Osteoblast (primary cell): ENCODE measurements around the gene KIF14. TPM values are rescaled to one million over a fixed set of nuclear protein-coding genes. Genes with fewer than 3 reads are reported as not detected.

ENCODE experiments used
- DNase-seq: peaks from one replicate; pipeline ENCODE4 v3.0.0; 2011; ENCODE audit warnings: low spot score, mixed read lengths; ENCODE audit not compliant: insufficient read length; ENCODE audit errors: missing footprints
- H2AFZ ChIP-seq: 2 replicates; pipeline ENCODE4 v1.6.0; 2011; ENCODE audit warnings: mild to moderate bottlenecking, low read length
- H3K27ac ChIP-seq: 2 replicates; pipeline ENCODE4 v1.5.1; 2011; ENCODE audit warnings: mild to moderate bottlenecking, low read depth, low read length, moderate library complexity
- H3K27me3 ChIP-seq: 2 replicates; pipeline ENCODE4 v1.6.0; 2012; ENCODE audit warnings: mild to moderate bottlenecking, control low read depth, inconsistent platforms, low read length, moderate library complexity; ENCODE audit not compliant: insufficient read depth
- H3K36me3 ChIP-seq: 2 replicates; pipeline ENCODE4 v1.5.1; 2011; ENCODE audit warnings: mild to moderate bottlenecking, low read length, control low read depth, moderate library complexity; ENCODE audit not compliant: insufficient read depth
- H3K4me1 ChIP-seq: 2 replicates; pipeline ENCODE4 v1.5.1; 2011; ENCODE audit warnings: mild to moderate bottlenecking, low read length, control low read depth, moderate library complexity; ENCODE audit not compliant: insufficient read depth
- H3K4me2 ChIP-seq: 2 replicates; pipeline ENCODE4 v1.6.0; 2011; ENCODE audit warnings: mild to moderate bottlenecking, low read length; ENCODE audit not compliant: insufficient read depth
- H3K4me3 ChIP-seq: fragments of 200-600 bp; sonication (generic); 3 replicates; pipeline ENCODE4 v1.5.1; 2012; ENCODE audit warnings: mild to moderate bottlenecking, low read length, inconsistent platforms; ENCODE audit not compliant: insufficient read depth
- H3K79me2 ChIP-seq: 2 replicates; pipeline ENCODE4 v1.6.0; 2012; ENCODE audit warnings: mild to moderate bottlenecking, low read length, control low read depth, inconsistent platforms; ENCODE audit not compliant: insufficient read depth
- H3K9me3 ChIP-seq: 2 replicates; pipeline ENCODE4 v1.5.1; 2011; ENCODE audit warnings: low read depth, low read length, control low read depth
- H4K20me1 ChIP-seq: 2 replicates; pipeline ENCODE4 v1.6.0; 2012; ENCODE audit warnings: mild to moderate bottlenecking, low read length, control low read depth; ENCODE audit not compliant: insufficient read depth
- CTCF ChIP-seq: IDR thresholded peaks from 2 replicates; pipeline ENCODE4 v1.5.1; 2011; ENCODE audit warnings: mild to moderate bottlenecking, low read depth, low read length, moderate library complexity; ENCODE audit errors: extremely low read depth
- total RNA-seq: library from RNA; depleted of rRNA; stranded (reverse); fragments of >200 nt; gene quantifications from 2 replicates; pipeline ENCODE4 v1.2.3, GENCODE V29; 2012

Gene KIF14
- total RNA-seq, 1 donor: 1.8 TPM

DNA sequence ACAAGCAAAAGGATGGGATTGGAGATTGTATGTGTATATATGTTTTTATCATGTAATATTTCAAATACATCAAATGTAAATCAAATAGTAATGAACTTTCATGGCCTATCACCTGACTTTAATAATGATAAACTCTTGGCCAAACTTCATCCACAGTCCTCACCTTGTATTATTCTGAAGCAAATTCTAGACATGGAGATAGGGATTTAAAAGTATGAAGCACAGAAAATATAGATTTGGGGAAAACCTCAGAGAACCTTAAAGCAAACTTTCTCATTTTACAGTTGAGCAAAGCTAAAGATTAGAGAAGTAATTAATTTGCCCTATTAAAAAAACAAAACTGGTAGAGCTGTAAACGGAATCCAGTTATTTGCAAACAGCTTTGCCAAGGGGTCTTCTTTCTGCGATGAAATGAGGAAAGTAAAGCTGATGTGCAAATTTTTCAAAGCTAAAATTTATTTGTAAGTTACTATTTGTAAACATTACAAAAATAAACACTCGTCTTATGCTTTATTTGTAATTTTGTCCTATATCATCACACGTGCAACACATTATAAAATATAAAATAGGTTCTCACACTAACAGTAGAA, 19.9 kb upstream of the KIF14 start:
- Histone ChIP-seq H3K9me3 (no peaks in the 10 kb centered on the region), H3K4me1 (peaks cover 10% of the 10 kb centered on the region), H2AFZ (peak overlapping the region; percentile 38), H3K27ac (peak overlapping the region; percentile 87), H3K4me2 (peak overlapping the region; percentile 37), H3K4me3 (no peak overlapping the region), H3K36me3 (no peaks in the 10 kb centered on the region), H4K20me1 (no peaks in the 10 kb centered on the region), H3K79me2 (no peaks in the 10 kb centered on the region), H3K27me3 (no peaks in the 10 kb centered on the region)
- DNase-seq: no peak
- no peak for TF ChIP-seq CTCF

GRCh38 chr1:200638073-200638472, 17.5 kb upstream of the KIF14 start:
- H3K27me3 ChIP-seq: no peaks in the 10 kb centered on the region
- no peak overlapping the region for H3K4me3 ChIP-seq
- DNase-seq: no peak
- no peaks in the 10 kb centered on the region for H3K36me3 ChIP-seq
- H3K27ac ChIP-seq: no peak overlapping the region
- H3K79me2 ChIP-seq: no peaks in the 10 kb centered on the region
- peak overlapping the region; percentile 64 for H2AFZ ChIP-seq
- H3K9me3 ChIP-seq: no peaks in the 10 kb centered on the region
- no peak for TF ChIP-seq CTCF
- no peak overlapping the region for H3K4me2 ChIP-seq
- H3K4me1 ChIP-seq: peaks cover 10% of the 10 kb centered on the region
- no peaks in the 10 kb centered on the region for H4K20me1 ChIP-seq

DNA sequence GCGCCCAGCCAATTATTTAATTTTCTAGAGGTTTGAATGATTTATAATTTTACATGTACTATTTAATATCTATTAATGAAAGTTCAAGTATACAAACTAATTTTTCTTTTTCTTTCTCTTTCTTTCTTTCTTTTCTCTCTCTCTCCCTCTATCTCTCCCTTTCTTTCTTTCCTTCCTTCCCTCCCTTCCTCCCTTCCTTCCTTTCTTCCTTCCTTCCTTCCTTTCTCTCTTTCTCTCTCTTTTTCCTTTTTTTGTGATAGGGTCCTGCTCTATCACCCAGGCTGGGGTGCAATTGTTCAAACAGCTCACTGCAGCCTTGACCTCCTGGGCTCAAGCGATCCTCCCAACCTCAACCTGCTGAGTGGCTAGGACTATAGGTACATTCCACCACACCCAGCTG, 16.1 kb upstream of the KIF14 start:
- Histone ChIP-seq H4K20me1 (no peaks in the 10 kb centered on the region), H3K36me3 (no peaks in the 10 kb centered on the region), H3K79me2 (no peaks in the 10 kb centered on the region), H3K9me3 (no peaks in the 10 kb centered on the region), H3K4me1 (peaks cover 10% of the 10 kb centered on the region), H3K4me2 (no peak overlapping the region), H3K27ac (no peak overlapping the region), H3K4me3 (no peak overlapping the region), H3K27me3 (no peaks in the 10 kb centered on the region), H2AFZ (no peak overlapping the region)
- no peak for DNase-seq
- no peak for TF ChIP-seq CTCF

DNA sequence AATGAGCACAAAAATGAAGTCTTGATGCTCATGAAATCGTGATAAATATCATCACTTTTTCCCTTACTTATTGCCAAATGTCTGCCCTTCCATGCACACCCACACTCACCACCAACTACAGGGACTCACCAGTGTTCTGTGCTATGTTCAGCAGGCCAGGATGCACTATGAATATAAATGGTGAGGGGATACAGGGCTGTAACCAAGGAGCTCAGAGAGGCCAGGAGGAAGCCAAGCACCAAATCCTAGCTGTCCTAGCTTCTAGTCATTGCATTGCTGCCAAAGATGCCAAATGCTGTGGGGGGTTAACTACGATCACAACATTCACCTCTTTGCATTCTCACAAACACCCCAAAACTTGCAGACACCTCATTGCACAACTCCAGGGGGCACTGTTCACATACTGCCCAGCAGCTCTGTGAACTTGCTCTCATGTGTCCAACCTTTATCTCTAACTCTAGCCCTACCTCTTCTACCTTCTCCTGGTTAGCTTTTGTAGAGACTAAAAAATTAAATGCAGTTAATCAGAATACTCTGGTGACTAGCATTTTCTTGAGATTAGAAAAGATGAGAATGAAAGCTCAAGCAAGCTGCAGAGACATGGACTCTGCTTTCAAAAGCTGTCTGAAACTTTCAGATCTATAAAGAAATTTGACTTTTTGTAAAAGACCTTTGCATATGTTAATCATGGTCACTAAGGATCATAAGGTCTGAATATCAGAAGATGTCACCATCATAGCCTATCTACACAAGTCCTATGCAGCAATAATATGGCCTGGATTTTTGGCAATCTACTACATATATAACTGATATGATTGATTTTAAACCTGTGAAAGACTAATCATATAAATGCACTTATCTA, 13.9 kb upstream of the KIF14 start:
- no peak overlapping the region for H3K4me3 ChIP-seq
- no peak overlapping the region for H2AFZ ChIP-seq
- H3K9me3 ChIP-seq: no peaks in the 10 kb centered on the region
- no peak overlapping the region for H3K27ac ChIP-seq
- no peak for DNase-seq
- H3K4me1 ChIP-seq: no peaks in the 10 kb centered on the region
- H4K20me1 ChIP-seq: no peaks in the 10 kb centered on the region
- H3K79me2 ChIP-seq: no peaks in the 10 kb centered on the region
- no peak overlapping the region for H3K4me2 ChIP-seq
- no peak for TF ChIP-seq CTCF
- H3K27me3 ChIP-seq: no peaks in the 10 kb centered on the region
- H3K36me3 ChIP-seq: no peaks in the 10 kb centered on the region
